Common myeloid progenitor, CD34-positive (primary cell): ENCODE data around the gene GIPC1.

ENCODE experiments used
- CTCF ChIA-PET: fragments of 350-600 bp; sonication (Branson Sonifier 250); formaldehyde crosslinking; loops from one replicate; lab custom pipeline; 2021; ENCODE audit warnings: antibody characterized with exemption; lab: Charles Lee
- POLR2A ChIA-PET: fragments of 350-600 bp; sonication (Branson Sonifier 250); formaldehyde crosslinking; loops from one replicate; lab custom pipeline; 2021; ENCODE audit warnings: antibody characterized with exemption; lab: Charles Lee
- DNase-seq, 3 donors: peaks; one replicate each; pipeline versions ENCODE4 v3.0.0 to v3.0.0-alpha.2; 2013
- H3K27ac ChIP-seq, 2 experiments: 1 replicate in 1 of 2; 2 replicates in 1 of 2; pipeline ENCODE4 v1.7.0; 2013; ENCODE audit warnings: inconsistent platforms in 2 of 2, low read length in 2 of 2, mild to moderate bottlenecking in 2 of 2, low read depth in 1 of 2, moderate library complexity in 1 of 2; ENCODE audit not compliant: severe bottlenecking in 2 of 2, insufficient read depth in 1 of 2, poor library complexity in 1 of 2
- H3K27me3 ChIP-seq, 5 experiments: replicated peaks in 2 of 5; 1 replicate in 3 of 5; 2 replicates in 2 of 5; pipeline versions ENCODE4 v1.6.1 to v1.7.0; 2013; ENCODE audit warnings: low read length in 4 of 5, mild to moderate bottlenecking in 2 of 5, moderate library complexity in 2 of 5, inconsistent platforms in 1 of 5; ENCODE audit not compliant: insufficient read depth in 5 of 5, control insufficient read depth in 4 of 5
- H3K36me3 ChIP-seq, 4 experiments: 1 replicate in 2 of 4; 2 replicates in 2 of 4; pipeline versions ENCODE4 v1.6.1 to v1.7.0; 2013; ENCODE audit warnings: low read length in 3 of 4, control low read depth in 1 of 4, mild to moderate bottlenecking in 1 of 4; ENCODE audit not compliant: control insufficient read depth in 4 of 4, insufficient read depth in 4 of 4
- H3K4me1 ChIP-seq, 4 experiments: 1 replicate in 3 of 4; 2 replicates in 1 of 4; pipeline versions ENCODE4 v1.6.1 to v1.7.1; 2013; ENCODE audit warnings: low read length in 3 of 4, mild to moderate bottlenecking in 3 of 4, control low read depth in 1 of 4, inconsistent platforms in 1 of 4, moderate library complexity in 1 of 4; ENCODE audit not compliant: control insufficient read depth in 4 of 4, insufficient read depth in 4 of 4; ENCODE audit errors: control extremely low read depth in 1 of 4
- H3K4me3 ChIP-seq, 7 experiments: 1 replicate in 4 of 7; 2 replicates in 3 of 7; pipeline versions ENCODE4 v1.5.1 to v1.7.0; 2013; ENCODE audit warnings: mild to moderate bottlenecking in 7 of 7, low read length in 6 of 7, moderate library complexity in 6 of 7, inconsistent platforms in 2 of 7, low read depth in 2 of 7, control low read depth in 1 of 7; ENCODE audit not compliant: insufficient read depth in 4 of 7, control insufficient read depth in 1 of 7; ENCODE audit errors: extremely low read depth in 1 of 7
- H3K9me3 ChIP-seq, 5 experiments: 1 replicate in 4 of 5; 2 replicates in 1 of 5; pipeline versions ENCODE4 v1.6.1 to v1.7.1; 2013; ENCODE audit warnings: low read length in 4 of 5, mild to moderate bottlenecking in 2 of 5, inconsistent platforms in 1 of 5, low read depth in 1 of 5, moderate library complexity in 1 of 5; ENCODE audit not compliant: control insufficient read depth in 4 of 5, insufficient read depth in 2 of 5; ENCODE audit errors: control extremely low read depth in 1 of 5
- WGBS: methylation state at CpG from one replicate; pipeline ENCODE4 v1.1.5; 2013; ENCODE audit not compliant: insufficient coverage; 5-methylcytosine and 5-hydroxymethylcytosine counted together

The GIPC1 gene

DNA sequence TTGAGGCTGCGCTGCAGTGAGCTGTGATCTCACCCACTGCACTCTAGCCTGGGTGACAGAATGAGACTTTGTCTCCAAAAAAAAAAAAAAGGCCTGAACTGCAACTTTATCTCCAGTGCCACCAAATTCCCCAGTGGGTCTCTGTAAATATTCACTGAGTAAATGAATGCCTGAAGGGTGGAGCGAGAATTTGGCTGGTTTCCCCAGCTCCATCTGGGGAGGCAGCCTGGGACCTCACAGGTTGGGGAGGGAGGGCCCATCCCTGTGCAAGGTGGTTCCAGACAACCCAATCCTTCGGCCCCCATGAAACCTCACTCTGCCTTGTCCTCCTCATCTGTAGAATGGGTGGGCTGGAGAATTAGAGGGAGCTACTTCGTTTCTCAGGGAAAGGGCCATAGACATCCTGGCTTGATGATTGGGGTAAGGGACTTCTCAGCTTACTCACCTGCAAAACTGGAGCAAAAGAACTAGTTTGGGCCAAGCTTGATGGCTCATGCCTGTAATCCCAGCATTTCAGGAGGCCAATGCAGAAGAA is 67.0 kb downstream of the GIPC1 start:
- Histone ChIP-seq H3K9me3 (no peaks in the 10 kb centered on the region), H3K36me3 (no peaks in the 10 kb centered on the region), H3K27me3 (no peaks in the 10 kb centered on the region), H3K27ac (no peak overlapping the region), H3K4me3 (no peak overlapping the region), H3K4me1 (peaks cover 0 to 15% (median 14%) of the 10 kb centered on the region in 4 experiments)
- CTCF ChIA-PET: interaction anchor here (0.5 to 1.7 kb wide), 10 partner anchors 9 to 294 kb away, joined by 3 to 6 read pairs (median 3); partner anchors contain the start of gene DDX39A
- POLR2A ChIA-PET: no interaction called here
- no peak for DNase-seq
- 100% methylated on average over 1 of the region's 4 CpGs for WGBS
